Lower lobe of right lung (tissue), 2 donors: ENCODE results near the gene PCDHB12. TPM values are rescaled to one million over a fixed set of nuclear protein-coding genes. Genes with fewer than 3 reads are reported as not detected.
A peak's percentile ranks its signal among the peaks of the same experiment; 100 is the strongest.
"Not testable (repeated sequence)": the region's sequence is repeated elsewhere in the genome, so short reads cannot be mapped to it uniquely, and the experiment has no call there.

Experiments
- ATAC-seq, 2 donors: fragments of 200-7000 bp; cut with Tn5 transposase; one replicate each; pipeline ENCODE4 v1.9.1; 2020 to 2022; ENCODE audit warnings: mild to moderate bottlenecking in 2 of 2, moderate library complexity in 2 of 2
- DNase-seq: peaks from one replicate; pipeline ENCODE4 v3.0.0-alpha.2; 2020
- H3K27ac ChIP-seq: fragments of 200-600 bp; one replicate; pipeline ENCODE4 v1.8.0; 2022
- H3K27me3 ChIP-seq: fragments of 200-600 bp; one replicate; pipeline ENCODE4 v1.8.0; 2022; ENCODE audit warnings: low read depth
- H3K36me3 ChIP-seq: fragments of 200-600 bp; one replicate; pipeline ENCODE4 v1.8.0; 2022; ENCODE audit warnings: mild to moderate bottlenecking
- H3K4me1 ChIP-seq: fragments of 200-600 bp; one replicate; pipeline ENCODE4 v1.8.0; 2022
- H3K4me3 ChIP-seq: fragments of 200-600 bp; one replicate; pipeline ENCODE4 v1.8.0; 2022; ENCODE audit warnings: mild to moderate bottlenecking
- H3K9me3 ChIP-seq: fragments of 200-600 bp; one replicate; pipeline ENCODE4 v1.8.0; 2022
- intact Hi-C: fragments of 100-400 bp; cut with DNase I; formaldehyde crosslinking; loops from one replicate; pipeline ENCODE4 v1.11.0; 2022
- total RNA-seq: library from RNA; stranded (reverse); fragmentation: NEBNext Ultra II Directional; extraction: Animal tissue kit (Norgen Biotek cat#: 25700); gene quantifications from one replicate; pipeline ENCODE4 v1.2.1, GENCODE V29; 2021
- TF ChIP-seq, protein P1 (sequence below): fragments of 200-600 bp; IDR thresholded peaks from one replicate; pipeline ENCODE4 v1.8.0; 2022; ENCODE audit warnings: antibody characterized with exemption, mild to moderate bottlenecking
- donor health status: DM: no; HTN: yes; CAD: no; lungs with severe emphysema.

Gene PCDHB12
- total RNA-seq, 1 donor from 2014 or later, result 1.7 TPM

DNA sequence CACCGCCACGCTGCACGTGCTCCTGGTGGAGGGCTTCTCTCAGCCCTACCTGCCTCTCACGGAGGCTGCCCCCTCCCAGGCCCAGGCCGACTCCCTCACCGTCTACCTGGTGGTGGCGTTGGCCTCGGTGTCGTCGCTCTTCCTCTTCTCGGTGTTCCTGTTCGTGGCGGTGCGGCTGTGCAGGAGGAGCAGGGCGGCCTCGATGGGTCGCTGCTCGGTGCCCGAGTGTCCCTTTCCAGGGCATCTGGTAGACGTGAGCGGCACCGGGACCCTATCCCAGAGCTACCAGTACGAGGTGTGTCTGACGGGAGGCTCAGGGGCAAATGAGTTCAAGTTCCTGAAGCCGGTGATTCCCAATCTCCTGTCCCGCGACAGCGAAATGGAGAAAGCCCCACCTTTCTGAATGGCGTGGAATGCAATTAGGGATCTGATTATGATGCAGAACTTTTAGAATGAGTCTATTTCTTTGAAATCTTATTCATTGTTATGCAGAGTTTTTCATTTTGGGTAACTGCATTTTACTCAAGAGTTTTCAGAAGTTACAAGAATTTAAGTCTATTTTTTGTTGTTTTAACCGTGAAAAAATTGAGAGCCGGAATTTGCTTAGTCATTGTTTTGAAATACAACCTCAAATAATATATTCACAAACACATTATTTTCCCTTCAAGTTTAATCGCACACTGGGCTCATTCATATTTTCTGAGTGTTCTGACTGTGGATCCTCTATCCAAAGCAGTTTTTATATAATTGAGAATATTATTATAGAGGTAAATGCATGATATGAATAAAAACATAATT is 28.2 kb downstream of the PCDHB12 start:
- TF ChIP-seq, protein P1, sequence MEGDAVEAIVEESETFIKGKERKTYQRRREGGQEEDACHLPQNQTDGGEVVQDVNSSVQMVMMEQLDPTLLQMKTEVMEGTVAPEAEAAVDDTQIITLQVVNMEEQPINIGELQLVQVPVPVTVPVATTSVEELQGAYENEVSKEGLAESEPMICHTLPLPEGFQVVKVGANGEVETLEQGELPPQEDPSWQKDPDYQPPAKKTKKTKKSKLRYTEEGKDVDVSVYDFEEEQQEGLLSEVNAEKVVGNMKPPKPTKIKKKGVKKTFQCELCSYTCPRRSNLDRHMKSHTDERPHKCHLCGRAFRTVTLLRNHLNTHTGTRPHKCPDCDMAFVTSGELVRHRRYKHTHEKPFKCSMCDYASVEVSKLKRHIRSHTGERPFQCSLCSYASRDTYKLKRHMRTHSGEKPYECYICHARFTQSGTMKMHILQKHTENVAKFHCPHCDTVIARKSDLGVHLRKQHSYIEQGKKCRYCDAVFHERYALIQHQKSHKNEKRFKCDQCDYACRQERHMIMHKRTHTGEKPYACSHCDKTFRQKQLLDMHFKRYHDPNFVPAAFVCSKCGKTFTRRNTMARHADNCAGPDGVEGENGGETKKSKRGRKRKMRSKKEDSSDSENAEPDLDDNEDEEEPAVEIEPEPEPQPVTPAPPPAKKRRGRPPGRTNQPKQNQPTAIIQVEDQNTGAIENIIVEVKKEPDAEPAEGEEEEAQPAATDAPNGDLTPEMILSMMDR, result no peak
- no peaks in the 10 kb centered on the region for H3K27me3 ChIP-seq
- intact Hi-C loops, result no loop called here
- ATAC-seq (no peak), DNase-seq (no peak)
- H3K27ac ChIP-seq, result no peak overlapping the region
- no peaks in the 10 kb centered on the region for H3K36me3 ChIP-seq
- no peaks in the 10 kb centered on the region for H3K4me1 ChIP-seq
- H3K9me3 ChIP-seq, result peaks cover 91% of the 10 kb centered on the region
- no peak overlapping the region for H3K4me3 ChIP-seq

DNA sequence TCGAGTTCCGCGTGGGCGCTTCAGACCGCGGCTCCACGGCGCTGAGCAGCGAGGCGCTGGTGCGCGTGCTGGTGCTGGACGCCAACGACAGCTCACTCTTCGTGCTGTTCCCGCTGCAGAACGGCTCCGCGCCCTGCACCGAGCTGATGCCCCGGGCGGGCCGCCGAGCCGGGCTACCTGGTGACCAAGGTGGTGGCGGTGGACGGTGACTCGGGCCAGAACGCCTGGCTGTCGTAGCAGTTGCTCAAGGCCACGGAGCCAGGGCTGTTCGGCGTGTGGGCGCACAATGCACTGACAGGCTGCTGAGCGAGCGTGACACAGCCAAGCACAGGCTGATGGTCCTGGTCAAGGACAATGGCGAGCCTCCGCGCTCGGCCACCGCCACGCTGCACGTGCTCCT is 33.0 kb downstream of the PCDHB12 start:
- no peaks in the 10 kb centered on the region for H3K36me3 ChIP-seq
- no peaks in the 10 kb centered on the region for H3K27me3 ChIP-seq
- H3K4me3 ChIP-seq, result no peak overlapping the region
- H3K9me3 ChIP-seq, result peaks cover 90% of the 10 kb centered on the region
- DNase-seq, result peak; percentile 37
- no peaks in the 10 kb centered on the region for H3K4me1 ChIP-seq
- ATAC-seq, result no peak
- no peak overlapping the region for H3K27ac ChIP-seq
- intact Hi-C loops, result no loop called here
- TF ChIP-seq, protein P1, result no peak

DNA sequence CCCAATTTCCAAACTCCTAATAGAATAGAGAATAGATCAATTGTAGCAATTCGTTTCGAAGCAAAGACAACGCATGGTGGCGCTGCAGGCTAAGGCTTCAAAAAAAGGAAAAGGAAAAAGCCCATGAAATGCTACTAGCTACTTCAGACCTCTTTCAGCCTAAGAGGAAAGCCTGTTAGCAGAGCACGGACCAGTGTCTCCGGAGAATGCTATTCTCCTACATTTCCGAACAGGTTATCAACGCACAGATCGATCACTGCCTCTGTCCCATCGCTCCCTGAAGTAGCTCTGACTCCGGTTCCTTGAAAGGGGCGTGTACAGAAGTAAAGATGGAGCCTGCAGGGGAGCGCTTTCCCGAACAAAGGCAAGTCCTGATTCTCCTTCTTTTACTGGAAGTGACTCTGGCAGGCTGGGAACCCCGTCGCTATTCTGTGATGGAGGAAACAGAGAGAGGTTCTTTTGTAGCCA is 36.8 kb downstream of the PCDHB12 start, which contains the start of gene PCDHB15:
Gene PCDHB15, plus strand, starts transcription at position 146 of the 468 bp plus-strand sequence. Its CDS starts 184 bp downstream, at position 330.
- H3K4me3 ChIP-seq, result peak within 1 kb of the TSS; percentile 31
- no peaks in the 10 kb centered on the region for H3K36me3 ChIP-seq
- DNase-seq (no peak), ATAC-seq (no peak)
- H3K4me1 ChIP-seq, result no peaks in the 10 kb centered on the region
- no peak within 1 kb of the TSS for H3K27ac ChIP-seq
- TF ChIP-seq, protein P1, result peak; percentile 21
- H3K27me3 ChIP-seq, result no peaks in the 10 kb centered on the region
- intact Hi-C loops, result no loop called here
- H3K9me3 ChIP-seq, result peaks cover 95% of the 10 kb centered on the region

GRCh38 chr5:141246971-141247370 is 38.5 kb downstream of the PCDHB12 start:
- H3K4me3 ChIP-seq, H3K36me3 ChIP-seq, DNase-seq, H3K27ac ChIP-seq, intact Hi-C loops, H3K4me1 ChIP-seq, ATAC-seq, H3K27me3 ChIP-seq: not testable (repeated sequence)
- peaks cover 95% of the 10 kb centered on the region for H3K9me3 ChIP-seq

- H3K36me3 ChIP-seq, ATAC-seq, DNase-seq, H3K4me1 ChIP-seq, H3K27ac ChIP-seq, H3K27me3 ChIP-seq, H3K4me3 ChIP-seq, intact Hi-C loops: not testable (repeated sequence)
- peaks cover 97% of the 10 kb centered on the region for H3K9me3 ChIP-seq
Measured at GRCh38 chr5:141247434-141247833, 38.9 kb downstream of the PCDHB12 start.

GRCh38 chr5:141250576-141250975 is 42.1 kb downstream of the PCDHB12 start:
- DNase-seq, result no peak
- no peaks in the 10 kb centered on the region for H3K4me1 ChIP-seq
- TF ChIP-seq, protein P1, result no peak
- ATAC-seq, result no peak
- peaks cover 98% of the 10 kb centered on the region for H3K9me3 ChIP-seq
- intact Hi-C loops, result no loop called here
- no peak overlapping the region for H3K4me3 ChIP-seq
- H3K36me3 ChIP-seq, result no peaks in the 10 kb centered on the region
- no peak overlapping the region for H3K27ac ChIP-seq
- no peaks in the 10 kb centered on the region for H3K27me3 ChIP-seq
